Stimulated activated CD8-positive, alpha-beta memory T cell treated with anti-CD3 and anti-CD28 coated beads, Interleukin-2, amount 100 ng/mL, for 1 hour (primary cell): Measurements from ENCODE around the gene CPEB1.
"Not testable (repeated sequence)": the region's sequence is repeated elsewhere in the genome, so short reads cannot be mapped to it uniquely, and the experiment has no call there.

ENCODE experiments used
- DNase-seq, 2 donors: peaks; one replicate each; pipeline ENCODE4 v3.0.0-alpha.2; 2020; ENCODE audit warnings: low read depth in 2 of 2

CPEB1 gene

DNA sequence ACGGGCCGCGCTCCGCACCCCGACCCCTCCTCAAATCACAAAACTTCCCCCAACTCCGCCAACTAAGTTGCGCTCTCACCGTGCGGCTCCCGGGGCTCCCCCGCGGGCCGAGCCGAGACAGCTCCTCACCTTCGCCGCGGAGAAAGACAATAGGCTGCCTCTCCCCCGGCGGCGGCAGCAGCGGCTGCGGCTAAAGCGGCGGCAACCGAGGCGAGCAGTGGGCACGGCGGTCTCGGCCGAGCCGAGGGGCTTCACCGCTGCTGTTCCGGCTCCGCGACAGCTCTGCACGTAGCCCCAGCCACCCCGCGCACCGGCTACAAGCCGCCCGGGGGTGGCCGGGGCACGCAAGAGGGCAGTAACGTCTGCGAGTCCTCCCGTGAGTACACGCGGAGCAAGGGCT is 133.6 kb downstream of the CPEB1 start:
- DNase-seq = not testable (repeated sequence)

DNA sequence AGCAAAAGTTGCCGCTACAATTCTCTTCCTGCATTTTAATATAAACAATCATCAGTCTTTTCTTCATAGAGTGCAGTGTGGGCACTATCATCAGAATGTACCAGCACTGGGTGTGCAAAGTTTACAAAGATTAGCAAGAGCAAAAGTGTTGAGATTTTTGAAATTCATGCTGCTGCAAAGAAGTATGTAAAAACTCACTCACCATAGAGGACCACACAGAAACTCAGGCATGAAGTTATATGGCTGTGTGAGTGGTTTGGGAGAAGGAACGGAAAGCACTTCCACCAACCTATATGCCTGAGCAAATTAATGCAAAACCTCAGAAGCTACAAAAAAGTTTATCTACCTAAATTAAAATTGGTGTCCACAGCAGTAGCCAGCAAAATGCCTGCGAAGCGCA is 139.5 kb downstream of the CPEB1 start:
- DNase-seq = not testable (repeated sequence)

GRCh38 chr15:82507087-82507486 is 140.1 kb downstream of the CPEB1 start:
- not testable (repeated sequence) for DNase-seq

DNA sequence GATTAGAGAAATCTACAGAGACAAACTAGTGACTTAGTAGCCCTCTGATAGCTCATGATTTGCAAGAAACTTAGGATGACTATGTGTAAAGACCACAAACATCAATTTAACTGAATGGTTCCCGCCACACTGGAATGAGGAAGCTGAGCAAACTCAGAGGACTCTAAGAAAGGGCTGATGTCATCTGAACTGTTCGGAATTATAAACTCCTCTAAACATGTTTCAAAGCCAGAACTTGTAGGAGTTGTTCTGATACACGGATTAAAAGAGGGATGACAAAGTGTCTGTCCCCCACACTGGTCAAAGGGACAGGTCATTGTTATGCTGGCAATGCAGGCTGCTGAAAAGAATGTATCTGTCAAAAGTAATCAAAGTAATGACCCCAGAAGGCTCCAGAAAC is 141.3 kb downstream of the CPEB1 start:
- not testable (repeated sequence) for DNase-seq

DNA sequence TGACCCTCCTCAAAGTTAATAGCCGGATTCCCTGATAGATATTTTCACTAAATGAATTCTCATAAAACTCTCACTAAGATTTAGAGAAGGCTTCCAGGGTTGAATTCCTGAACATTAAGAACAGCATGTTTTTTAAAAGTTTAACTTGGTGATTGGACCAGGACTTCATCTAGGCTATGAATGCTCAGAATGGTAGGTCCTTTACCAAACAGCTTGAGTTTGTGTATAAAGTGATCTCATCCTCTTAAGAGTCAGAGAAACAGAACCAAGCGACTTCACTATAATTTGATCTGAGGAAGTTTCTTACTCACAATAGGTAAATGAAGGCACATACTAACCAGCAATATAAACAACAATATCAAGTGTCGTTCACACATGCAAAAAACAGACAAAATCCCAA is 143.1 kb downstream of the CPEB1 start:
- DNase-seq = not testable (repeated sequence)

DNA sequence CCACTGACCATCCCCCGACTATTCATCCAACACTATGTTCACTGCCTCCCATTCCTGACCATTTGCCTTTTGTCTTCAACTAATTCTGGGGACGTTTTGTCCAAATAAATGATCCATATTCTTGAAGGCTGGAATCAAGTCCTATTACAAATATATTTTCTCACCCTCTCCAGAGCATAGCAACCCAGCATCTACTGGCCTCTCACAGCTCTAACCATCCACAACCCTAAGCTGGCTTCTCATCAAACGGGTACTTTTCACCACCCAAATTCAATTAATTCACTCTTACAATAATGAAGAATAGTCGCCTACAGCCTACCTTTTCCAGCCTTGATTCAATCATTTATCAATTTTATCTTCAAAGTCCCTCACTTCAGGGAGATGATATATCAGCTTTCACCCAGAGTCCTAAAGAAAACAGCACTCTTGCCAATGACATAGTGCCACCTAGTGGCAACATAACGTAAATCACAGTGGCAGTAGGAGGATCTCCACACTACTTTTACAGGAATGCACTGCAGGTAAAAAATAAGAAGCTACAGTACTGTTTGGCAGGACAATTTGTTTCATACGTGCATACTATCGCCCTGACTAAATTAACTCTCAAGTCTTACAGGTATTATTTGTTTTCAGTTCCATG is 144.3 kb downstream of the CPEB1 start:
- not testable (repeated sequence) for DNase-seq

GRCh38 chr15:82500772-82501171 is 146.4 kb downstream of the CPEB1 start:
- DNase-seq = not testable (repeated sequence)

- not testable (repeated sequence) for DNase-seq
Observed at GRCh38 chr15:82497978-82498377, 149.2 kb downstream of the CPEB1 start.
